ENCODE measurements around the gene GNAZ.

- TF ChIP-seq CTCF (IDR thresholded peaks at IDR 0.05) (no peak), POLR2AphosphoS5 (IDR thresholded peaks at IDR 0.05) (no peak)
Observed at GRCh38 chr22:23072077-23072910, 2.0 kb downstream of the GNAZ start.

All from transverse colon (tissue), 4 donors.